ENCODE results near the gene SLC34A3.
"Not testable (repeated sequence)": the region's sequence is repeated elsewhere in the genome, so short reads cannot be mapped to it uniquely, and the experiment has no call there.

Gene SLC34A3

GRCh38 chr9:137240318-137240840 is 9.7 kb downstream of the SLC34A3 start:
- TF ChIP-seq CTCF (IDR thresholded peaks at IDR 0.05; ENCODE audit: control insufficient read depth, insufficient read depth, low read depth, low read length, missing control alignments), result no peak
- no peak for DNase-seq (ENCODE audit: low read depth)
- peak overlapping the region; percentile 67 for H3K4me3 ChIP-seq (ENCODE audit: control insufficient read depth, low read depth, low read length)

- H3K4me3 ChIP-seq (ENCODE audit: control insufficient read depth, low read depth, low read length), result peak within 1 kb of the TSS; percentile 90
- no peak for TF ChIP-seq CTCF (IDR thresholded peaks at IDR 0.05; ENCODE audit: control insufficient read depth, insufficient read depth, low read depth, low read length, missing control alignments)
Measured at GRCh38 chr9:137240841-137241489, 10.3 kb downstream of the SLC34A3 start, which contains the start of gene TUBB4B. TSS of gene TUBB4B (plus strand) at chr9:137241287. CDS start at chr9:137241361, 74 bp downstream.

GRCh38 chr9:137241490-137242268 is 11.0 kb downstream of the SLC34A3 start:
- no peak for TF ChIP-seq CTCF (IDR thresholded peaks at IDR 0.05; ENCODE audit: control insufficient read depth, insufficient read depth, low read depth, low read length, missing control alignments)
- DNase-seq (ENCODE audit: low read depth), result no peak
- H3K4me3 ChIP-seq (ENCODE audit: control insufficient read depth, low read depth, low read length), result peak overlapping the region; percentile 90

More at GRCh38 chr9:137240841-137241489, 10.3 kb downstream of the SLC34A3 start, which contains the start of gene TUBB4B:
- DNase-seq (ENCODE audit: low read depth), result peak; percentile 100

- DNase-seq (ENCODE audit: low read depth), result no peak
- H3K4me3 ChIP-seq (ENCODE audit: control insufficient read depth, low read depth, low read length), result peak overlapping the region; percentile 90
- no peak for TF ChIP-seq CTCF (IDR thresholded peaks at IDR 0.05; ENCODE audit: control insufficient read depth, insufficient read depth, low read depth, low read length, missing control alignments)
Measured at GRCh38 chr9:137242269-137243203, 11.8 kb downstream of the SLC34A3 start.

- not testable (repeated sequence) for DNase-seq (ENCODE audit: low read depth)
Measured at GRCh38 chr9:137243266-137243625, 12.5 kb downstream of the SLC34A3 start.

GRCh38 chr9:137243626-137244485 is 13.2 kb downstream of the SLC34A3 start:
- H3K4me3 ChIP-seq (ENCODE audit: control insufficient read depth, low read depth, low read length), result no peak overlapping the region
- DNase-seq (ENCODE audit: low read depth), result no peak

More at GRCh38 chr9:137243266-137243625, 12.5 kb downstream of the SLC34A3 start:
- H3K4me3 ChIP-seq (ENCODE audit: control insufficient read depth, low read depth, low read length), result not testable (repeated sequence)

More at GRCh38 chr9:137243626-137244485, 13.2 kb downstream of the SLC34A3 start:
- TF ChIP-seq CTCF (IDR thresholded peaks at IDR 0.05; ENCODE audit: control insufficient read depth, insufficient read depth, low read depth, low read length, missing control alignments), result no peak

All from AG09309 (cell line).